K562 (cell line): Measurements from ENCODE around the gene GALE. TPM values are rescaled to one million over a fixed set of nuclear protein-coding genes. Genes with fewer than 3 reads are reported as not detected.

Source experiments
- BCL6 ChIP-seq: fragments of 250-450 bp; sonication (Bioruptor Pico); IDR thresholded peaks from 2 replicates; pipeline ENCODE4 v1.4.0; 2020
- CC2D1A ChIP-seq: fragments of 450-650 bp; IDR thresholded peaks from 2 replicates; pipeline ENCODE4 v1.6.1; 2017; ENCODE audit warnings: mild to moderate bottlenecking
- CHD2 ChIP-seq: IDR thresholded peaks from 2 replicates; pipeline ENCODE4 v1.6.1; 2011; ENCODE audit warnings: low read depth, low read length
- GATAD2A ChIP-seq: fragments of 450-650 bp; IDR thresholded peaks from 2 replicates; pipeline ENCODE4 v1.6.1; 2017
- HNRNPLL ChIP-seq: fragments of 200-400 bp; formaldehyde crosslinking; IDR thresholded peaks from 2 replicates; pipeline ENCODE4 v1.6.1; 2017; ENCODE audit warnings: low read length, low read depth, mild to moderate bottlenecking; ENCODE audit not compliant: poor library complexity, severe bottlenecking
- HOXB6 ChIP-seq: fragments of 250-450 bp; sonication (Bioruptor Pico); IDR thresholded peaks from 2 replicates; pipeline ENCODE4 v1.5.1; 2022; ENCODE audit warnings: mild to moderate bottlenecking, borderline replicate concordance
- MTF1 ChIP-seq: fragments of 250-450 bp; sonication (Bioruptor Pico); IDR thresholded peaks from 2 replicates; pipeline ENCODE4 v1.9.0; 2021; ENCODE audit warnings: moderate library complexity, mild to moderate bottlenecking, inconsistent platforms, borderline replicate concordance
- MYNN ChIP-seq, 2 experiments: sonication (generic); formaldehyde crosslinking in 1 of 2; IDR thresholded peaks; 2 replicates each; pipeline versions ENCODE4 v1.5.0 to v1.6.1; 2016 to 2020; ENCODE audit warnings: antibody characterized with exemption in 1 of 2, missing genetic modification reagents in 1 of 2
- NCOA6 ChIP-seq: fragments of 450-650 bp; IDR thresholded peaks from 2 replicates; pipeline ENCODE4 v1.6.1; 2017; ENCODE audit warnings: mild to moderate bottlenecking
- NR1H2 ChIP-seq: sonication (generic); formaldehyde crosslinking; IDR thresholded peaks from 2 replicates; pipeline ENCODE4 v1.4.0; 2020; ENCODE audit warnings: mild to moderate bottlenecking, missing genetic modification reagents
- OTX1 ChIP-seq: fragments of 450-650 bp; formaldehyde crosslinking; IDR thresholded peaks from 2 replicates; pipeline ENCODE4 v1.4.0; 2022; ENCODE audit warnings: mild to moderate bottlenecking
- PML ChIP-seq: IDR thresholded peaks from 2 replicates; pipeline ENCODE4 v1.6.1; 2012; ENCODE audit warnings: low read length, inconsistent platforms
- PTBP1 ChIP-seq: fragments of 200-400 bp; formaldehyde crosslinking; IDR thresholded peaks from 2 replicates; pipeline ENCODE4 v1.6.1; 2017; ENCODE audit warnings: low read depth, low read length
- SETDB1 ChIP-seq: IDR thresholded peaks from one replicate; pipeline ENCODE4 v1.6.1; 2012; ENCODE audit warnings: low read length, control low read depth, inconsistent platforms
- TARDBP ChIP-seq: fragments of 450-650 bp; IDR thresholded peaks from 2 replicates; pipeline ENCODE4 v1.6.1; 2016
- U2AF2 ChIP-seq: fragments of 200-400 bp; formaldehyde crosslinking; optimal IDR thresholded peaks from 2 replicates; pipeline ENCODE3; 2017; ENCODE audit warnings: low read depth, mild to moderate bottlenecking, low read length
- ZC3H8 ChIP-seq: fragments of 450-650 bp; IDR thresholded peaks from 2 replicates; pipeline ENCODE4 v1.6.1; 2017
- ZFP1 ChIP-seq: fragments of 450-650 bp; formaldehyde crosslinking; IDR thresholded peaks from 2 replicates; pipeline ENCODE4 v1.4.0; 2020; ENCODE audit warnings: mild to moderate bottlenecking, mixed read lengths
- ZNF316 ChIP-seq: fragments of 450-650 bp; IDR thresholded peaks from 2 replicates; pipeline ENCODE4 v1.6.1; 2016
- ZNF408 ChIP-seq: fragments of 250-450 bp; sonication (Bioruptor Pico); IDR thresholded peaks from 2 replicates; pipeline ENCODE4 v1.4.0; 2020; ENCODE audit warnings: low read depth, mild to moderate bottlenecking, moderate library complexity
- ZNF436 ChIP-seq: fragments of 250-450, 450-650 bp; sonication (Bioruptor Pico); formaldehyde crosslinking; IDR thresholded peaks from 2 replicates; pipeline ENCODE4 v1.7.0; 2020; ENCODE audit warnings: mild to moderate bottlenecking
- ZNF644 ChIP-seq: fragments of 200-800 bp; sonication (Bioruptor generic); IDR thresholded peaks from 2 replicates; pipeline ENCODE4 v1.6.1; 2016; ENCODE audit warnings: low read depth, missing genetic modification characterization, missing compliant biosample characterization
- ZNF780A ChIP-seq: fragments of 250-450 bp; sonication (Bioruptor Pico); IDR thresholded peaks from 2 replicates; pipeline ENCODE4 v1.5.0; 2021; ENCODE audit warnings: mild to moderate bottlenecking
- polyA plus RNA-seq, 8 experiments: library from polyadenylated mRNA; depleted of rRNA in 4 of 8; stranded (reverse) in 5 of 8; unstranded in 3 of 8; fragments of >200 nt; fragmentation: Nextera tagmentation in 2 of 8; fragmentation: Illumina TruSeq in 1 of 8; extraction: Ambion mirVana in 2 of 8; extraction: Trizol in 1 of 8; gene quantifications; 2 replicates each; pipeline versions ENCODE4 v1.2.1 to v1.2.3, GENCODE V29; 2011 to 2014; ENCODE audit warnings: inconsistent platforms in 1 of 8, missing spikeins in 1 of 8
- total RNA-seq, 7 experiments: library from RNA; depleted of rRNA in 6 of 7; stranded (reverse); fragments of >200 nt in 6 of 7; fragmentation: Illumina TruSeq in 2 of 7; extraction: Trizol in 2 of 7; gene quantifications; 2 replicates each; pipeline versions ENCODE4 v1.2.1 to v1.2.3, GENCODE V29; 2011 to 2021; ENCODE audit warnings: low replicate concordance in 1 of 7
- TF ChIP-seq, protein P1 (sequence below): sonication (generic); formaldehyde crosslinking; IDR thresholded peaks from 2 replicates; pipeline ENCODE4 v1.8.1; 2022; ENCODE audit warnings: missing genetic modification reagents
- TF ChIP-seq, protein P2 (sequence below): fragments of 250-450 bp; sonication (Bioruptor Pico); IDR thresholded peaks from 2 replicates; pipeline ENCODE4 v1.4.0; 2020; ENCODE audit warnings: mild to moderate bottlenecking, moderate library complexity
- TF ChIP-seq, protein P3 (sequence below): sonication (generic); formaldehyde crosslinking; IDR thresholded peaks from 2 replicates; pipeline ENCODE4 v1.8.0; 2023; ENCODE audit warnings: mild to moderate bottlenecking, missing genetic modification reagents
- TF ChIP-seq, protein P4 (sequence below): fragments of 250-450 bp; sonication (Bioruptor Pico); IDR thresholded peaks from 2 replicates; pipeline ENCODE4 v1.8.0; 2021; ENCODE audit warnings: borderline replicate concordance, mild to moderate bottlenecking, moderate library complexity; ENCODE audit not compliant: poor library complexity, severe bottlenecking

Gene GALE
- total and polyA plus RNA-seq, 9 of the 15 experiments (the other 6 are each of a cell fraction or from before 2014, with no cell fraction given), result 8.4 to 139 (median 88.3) TPM

DNA sequence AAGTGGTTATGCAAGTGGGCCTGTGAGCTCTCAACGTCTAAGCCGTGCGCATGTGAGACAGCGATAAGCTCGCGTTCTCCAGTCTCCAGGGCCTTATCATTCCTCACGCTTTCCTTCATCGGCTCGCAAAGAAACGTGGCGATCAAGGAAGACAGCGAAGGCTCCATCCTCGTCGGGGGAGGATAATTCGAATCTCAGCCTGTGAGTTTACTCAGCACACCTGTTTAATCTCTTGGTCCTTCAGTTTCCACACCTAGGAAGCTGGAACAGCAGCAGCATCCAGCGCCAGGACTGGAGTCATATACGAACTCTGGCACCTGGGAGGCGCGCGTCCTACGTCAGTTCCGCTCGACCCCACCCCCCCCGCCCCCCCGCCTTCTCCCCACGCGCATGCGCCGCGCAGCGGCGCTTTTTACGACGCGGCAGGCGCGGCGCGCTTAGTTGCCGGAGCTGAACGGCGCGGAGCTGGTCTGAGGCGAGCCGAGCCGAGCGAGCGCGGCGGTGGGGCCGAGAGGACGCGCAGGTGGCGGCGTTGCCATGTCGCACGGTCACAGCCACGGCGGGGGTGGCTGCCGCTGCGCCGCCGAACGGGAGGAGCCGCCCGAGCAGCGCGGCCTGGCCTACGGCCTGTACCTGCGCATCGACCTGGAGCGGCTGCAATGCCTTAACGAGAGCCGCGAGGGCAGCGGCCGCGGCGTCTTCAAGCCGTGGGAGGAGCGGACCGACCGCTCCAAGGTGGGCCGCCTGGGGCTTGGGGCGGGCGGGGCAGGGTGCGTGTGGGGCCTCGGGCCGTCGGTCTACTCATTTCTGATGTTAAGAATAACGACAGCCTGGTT lies 22.4 kb downstream of the GALE start, which contains the start of gene PITHD1 (continued):
- TF ChIP-seq MYNN (IDR thresholded peaks at IDR 0.05) (peak; percentile 79), MYNN (CRISPR knock-in tag; IDR thresholded peaks at IDR 0.05) (no peak), HNRNPLL (peak; percentile 68), ZNF316 (0 out of 2 replicates have a peak, but pooled peaks have one; percentile 2), NCOA6 (no peak), CHD2 (peak; percentile 7; the same call in 1 of the 2 replicates), GATAD2A (0 out of 2 replicates have a peak, but pooled peaks have one; percentile 31), U2AF2 (no peak), OTX1 (CRISPR knock-in tag) (no peak), ZNF408 (no peak), ZNF780A (CRISPR knock-in tag) (no peak), ZNF436 (CRISPR knock-in tag) (no peak), ZNF644 (no peak), PML (peak; percentile 92), ZFP1 (CRISPR knock-in tag) (no peak), BCL6 (CRISPR knock-in tag) (no peak), HOXB6 (CRISPR knock-in tag) (no peak), TARDBP (peak; percentile 61; the same call in 1 of the 2 replicates), ZC3H8 (no peak), CC2D1A (peak; percentile 83; the same call in 1 of the 2 replicates), MTF1 (no peak), NR1H2 (CRISPR knock-in tag) (no peak; the same call in 1 of the 2 replicates), PTBP1 (no peak), SETDB1 (no peak)
- TF ChIP-seq, protein P1, sequence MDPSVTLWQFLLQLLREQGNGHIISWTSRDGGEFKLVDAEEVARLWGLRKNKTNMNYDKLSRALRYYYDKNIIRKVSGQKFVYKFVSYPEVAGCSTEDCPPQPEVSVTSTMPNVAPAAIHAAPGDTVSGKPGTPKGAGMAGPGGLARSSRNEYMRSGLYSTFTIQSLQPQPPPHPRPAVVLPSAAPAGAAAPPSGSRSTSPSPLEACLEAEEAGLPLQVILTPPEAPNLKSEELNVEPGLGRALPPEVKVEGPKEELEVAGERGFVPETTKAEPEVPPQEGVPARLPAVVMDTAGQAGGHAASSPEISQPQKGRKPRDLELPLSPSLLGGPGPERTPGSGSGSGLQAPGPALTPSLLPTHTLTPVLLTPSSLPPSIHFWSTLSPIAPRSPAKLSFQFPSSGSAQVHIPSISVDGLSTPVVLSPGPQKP (CRISPR knock-in tag), result no peak
- TF ChIP-seq, protein P2, sequence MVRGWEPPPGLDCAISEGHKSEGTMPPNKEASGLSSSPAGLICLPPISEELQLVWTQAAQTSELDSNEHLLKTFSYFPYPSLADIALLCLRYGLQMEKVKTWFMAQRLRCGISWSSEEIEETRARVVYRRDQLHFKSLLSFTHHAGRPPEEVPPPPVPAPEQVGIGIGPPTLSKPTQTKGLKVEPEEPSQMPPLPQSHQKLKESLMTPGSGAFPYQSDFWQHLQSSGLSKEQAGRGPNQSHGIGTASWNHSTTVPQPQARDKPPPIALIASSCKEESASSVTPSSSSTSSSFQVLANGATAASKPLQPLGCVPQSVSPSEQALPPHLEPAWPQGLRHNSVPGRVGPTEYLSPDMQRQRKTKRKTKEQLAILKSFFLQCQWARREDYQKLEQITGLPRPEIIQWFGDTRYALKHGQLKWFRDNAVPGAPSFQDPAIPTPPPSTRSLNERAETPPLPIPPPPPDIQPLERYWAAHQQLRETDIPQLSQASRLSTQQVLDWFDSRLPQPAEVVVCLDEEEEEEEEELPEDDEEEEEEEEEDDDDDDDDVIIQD, result no peak
- TF ChIP-seq, protein P3, sequence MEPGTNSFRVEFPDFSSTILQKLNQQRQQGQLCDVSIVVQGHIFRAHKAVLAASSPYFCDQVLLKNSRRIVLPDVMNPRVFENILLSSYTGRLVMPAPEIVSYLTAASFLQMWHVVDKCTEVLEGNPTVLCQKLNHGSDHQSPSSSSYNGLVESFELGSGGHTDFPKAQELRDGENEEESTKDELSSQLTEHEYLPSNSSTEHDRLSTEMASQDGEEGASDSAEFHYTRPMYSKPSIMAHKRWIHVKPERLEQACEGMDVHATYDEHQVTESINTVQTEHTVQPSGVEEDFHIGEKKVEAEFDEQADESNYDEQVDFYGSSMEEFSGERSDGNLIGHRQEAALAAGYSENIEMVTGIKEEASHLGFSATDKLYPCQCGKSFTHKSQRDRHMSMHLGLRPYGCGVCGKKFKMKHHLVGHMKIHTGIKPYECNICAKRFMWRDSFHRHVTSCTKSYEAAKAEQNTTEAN (CRISPR knock-in tag), result no peak
- TF ChIP-seq, protein P4, sequence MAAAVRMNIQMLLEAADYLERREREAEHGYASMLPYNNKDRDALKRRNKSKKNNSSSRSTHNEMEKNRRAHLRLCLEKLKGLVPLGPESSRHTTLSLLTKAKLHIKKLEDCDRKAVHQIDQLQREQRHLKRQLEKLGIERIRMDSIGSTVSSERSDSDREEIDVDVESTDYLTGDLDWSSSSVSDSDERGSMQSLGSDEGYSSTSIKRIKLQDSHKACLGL (CRISPR knock-in tag), result peak; percentile 63
